HG03159 (cell line): Measurements from ENCODE around the gene SNRNP48.

ENCODE experiments used
- ATAC-seq: cut with Tn5 transposase; IDR thresholded peaks from one replicate; pipeline ENCODE4 v1.9.1; 2021; ENCODE audit warnings: mild to moderate bottlenecking, moderate library complexity; ENCODE audit not compliant: unreplicated experiment

SNRNP48 gene

DNA sequence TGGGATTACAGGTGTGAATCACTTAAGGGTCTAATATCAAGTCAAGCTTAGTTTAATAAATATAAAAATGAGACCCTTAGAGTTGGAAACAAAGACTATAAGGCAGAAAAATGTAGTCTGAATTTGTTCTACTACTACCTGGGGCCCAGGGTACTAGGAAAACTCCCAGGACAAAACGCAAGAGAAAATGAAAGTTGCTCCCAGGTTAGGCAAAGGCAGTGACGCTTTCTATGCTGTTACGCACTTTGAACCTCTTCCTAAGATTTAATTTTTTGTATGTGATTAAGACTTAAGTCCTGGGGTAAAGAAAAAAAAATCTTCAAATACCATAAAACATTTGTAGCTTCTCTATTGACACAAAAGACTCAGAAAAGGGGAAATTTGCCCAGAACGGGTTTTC is 31.2 kb upstream of the SNRNP48 start:
- ATAC-seq: no peak

DNA sequence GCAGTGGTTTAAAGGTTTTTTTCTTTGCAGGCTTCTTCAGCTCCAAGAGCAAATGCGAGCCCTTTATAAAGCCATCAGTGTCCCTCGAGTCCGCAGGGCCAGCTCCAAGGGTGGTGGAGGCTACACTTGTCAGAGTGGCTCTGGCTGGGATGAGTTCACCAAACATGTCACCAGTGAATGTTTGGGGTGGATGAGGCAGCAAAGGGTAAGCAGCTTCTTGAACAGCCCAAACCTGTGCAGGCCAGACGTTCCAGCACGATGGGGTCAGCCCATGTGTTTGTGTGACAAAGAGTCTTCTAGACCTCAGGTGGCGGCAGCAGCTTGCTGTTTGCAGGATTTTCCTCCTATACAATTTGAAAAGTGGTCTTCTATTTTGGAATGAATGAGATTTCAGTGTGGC is 30.8 kb upstream of the SNRNP48 start:
- ATAC-seq: no peak

GRCh38 chr6:7559651-7560385 is 30.2 kb upstream of the SNRNP48 start:
- no peak for ATAC-seq

DNA sequence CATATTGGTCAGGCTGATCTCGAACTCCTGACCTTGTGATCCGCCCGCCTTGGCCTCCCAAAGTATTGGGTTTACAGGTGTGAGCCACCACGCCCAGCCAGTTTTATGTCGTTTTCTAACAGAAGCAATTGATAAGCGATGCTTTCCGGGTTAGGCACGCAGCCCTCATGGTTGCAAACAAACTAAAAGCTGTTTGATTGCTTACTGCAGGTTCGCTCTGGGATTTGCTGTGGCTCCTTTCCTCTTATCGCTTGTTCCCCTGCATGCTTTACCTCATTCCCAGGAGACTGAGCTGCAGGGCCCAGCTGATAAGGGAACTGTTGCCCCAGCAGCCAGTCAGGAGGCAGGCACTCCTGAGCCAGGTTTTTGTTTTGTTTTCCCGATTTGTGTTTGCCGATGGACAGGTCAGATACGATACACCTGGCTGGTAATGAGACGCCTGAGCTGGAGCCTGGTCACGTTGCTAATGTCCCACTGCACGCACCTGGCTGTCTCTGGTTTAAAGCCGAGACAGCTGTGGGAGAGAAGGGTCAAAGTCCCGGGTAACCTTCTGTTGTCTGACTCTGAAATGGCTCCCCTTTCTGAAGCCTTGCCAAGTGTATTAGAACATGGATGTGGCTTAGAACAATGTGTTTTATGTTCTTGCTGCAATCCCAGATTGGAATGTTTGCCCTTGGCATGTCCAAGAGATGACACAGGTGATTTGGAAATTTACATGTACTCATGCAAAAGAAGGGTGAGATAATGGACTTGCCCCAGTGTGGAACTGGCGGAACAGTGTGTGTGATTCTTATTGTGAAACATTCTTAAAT is 28.6 kb upstream of the SNRNP48 start:
- no peak for ATAC-seq

- no peak for ATAC-seq
Measured at GRCh38 chr6:7562769-7563168, 27.2 kb upstream of the SNRNP48 start.

DNA sequence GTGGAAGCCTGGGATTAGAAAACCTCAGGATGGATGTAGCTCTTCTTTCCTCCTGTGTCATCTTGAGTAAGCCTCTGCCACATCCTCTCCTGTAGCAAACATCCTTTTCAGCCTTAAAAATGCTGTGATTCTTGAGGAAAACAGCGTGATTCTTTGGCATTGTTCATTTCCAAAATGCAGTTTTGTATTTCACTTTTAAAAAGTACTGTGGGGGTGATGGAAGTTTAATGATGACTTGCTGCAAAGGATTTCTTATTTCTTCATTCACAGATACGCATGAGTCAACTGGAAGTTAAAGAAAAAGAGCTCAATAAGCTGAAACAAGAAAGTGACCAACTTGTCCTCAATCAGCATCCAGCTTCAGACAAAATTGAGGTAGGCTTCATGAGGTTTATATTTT is 23.9 kb upstream of the SNRNP48 start:
- ATAC-seq: no peak

DNA sequence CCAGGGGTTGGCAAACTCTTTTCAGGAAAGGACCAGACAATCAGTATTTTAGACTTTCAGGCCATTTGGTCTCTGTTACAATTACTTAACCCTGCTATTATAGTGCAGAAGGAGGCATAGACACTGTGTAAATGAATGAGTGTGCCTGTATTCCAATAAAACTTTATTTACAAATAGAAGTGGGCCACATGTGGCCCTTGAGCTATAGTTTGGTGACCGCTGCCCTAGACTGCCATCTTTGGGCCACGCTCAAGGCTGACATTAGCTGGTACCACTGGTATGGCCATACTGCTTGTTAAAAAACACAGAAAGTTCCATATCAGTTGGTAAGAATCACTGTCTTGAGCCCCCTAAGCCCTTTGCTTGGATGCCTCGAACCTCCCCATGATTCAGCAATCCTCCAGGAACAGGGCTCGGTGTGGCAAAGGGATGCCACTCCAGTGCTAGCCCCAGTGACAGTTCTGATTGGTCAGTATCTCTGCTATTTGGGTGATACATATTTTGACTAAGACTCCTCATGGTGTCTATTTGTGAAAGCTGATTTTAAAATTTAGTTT is 23.3 kb upstream of the SNRNP48 start:
- ATAC-seq: no peak

DNA sequence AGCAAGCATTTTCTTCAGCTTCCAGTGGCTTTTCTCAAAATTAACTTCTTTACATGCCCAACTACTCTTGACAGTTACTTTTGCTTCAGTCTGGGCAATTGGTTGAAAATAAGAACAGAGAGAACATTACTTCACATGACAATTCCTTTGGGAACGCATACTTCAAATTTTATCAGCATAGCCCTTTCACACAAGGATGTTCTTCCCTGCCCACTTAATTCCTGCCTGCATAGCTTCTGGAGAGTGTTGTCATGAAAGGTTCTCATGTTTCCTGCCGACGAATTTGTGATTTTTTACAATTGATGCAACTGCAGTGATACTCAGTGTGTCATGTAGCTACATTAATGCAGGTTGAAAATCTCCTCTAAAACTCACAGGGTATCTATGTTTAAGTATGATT is 22.0 kb upstream of the SNRNP48 start:
- ATAC-seq: no peak

DNA sequence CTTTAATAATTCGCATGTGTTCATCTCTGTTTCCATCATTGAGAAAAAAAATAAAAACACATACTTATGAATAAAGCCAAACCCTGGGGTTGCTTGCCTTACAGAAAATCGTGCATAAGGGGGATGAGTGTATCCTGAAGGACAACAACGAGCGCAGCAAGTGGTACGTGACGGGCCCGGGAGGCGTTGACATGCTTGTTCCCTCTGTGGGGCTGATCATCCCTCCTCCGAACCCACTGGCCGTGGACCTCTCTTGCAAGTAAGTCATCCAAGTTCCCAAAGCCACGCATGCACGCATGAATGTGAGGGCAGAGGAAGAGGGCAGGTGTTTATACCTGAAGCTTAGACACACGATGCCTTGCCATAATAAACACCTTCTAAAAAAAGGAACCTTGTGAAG is 20.9 kb upstream of the SNRNP48 start:
- no peak for ATAC-seq

- no peak for ATAC-seq
Measured at GRCh38 chr6:7572213-7572943, 17.6 kb upstream of the SNRNP48 start.

DNA sequence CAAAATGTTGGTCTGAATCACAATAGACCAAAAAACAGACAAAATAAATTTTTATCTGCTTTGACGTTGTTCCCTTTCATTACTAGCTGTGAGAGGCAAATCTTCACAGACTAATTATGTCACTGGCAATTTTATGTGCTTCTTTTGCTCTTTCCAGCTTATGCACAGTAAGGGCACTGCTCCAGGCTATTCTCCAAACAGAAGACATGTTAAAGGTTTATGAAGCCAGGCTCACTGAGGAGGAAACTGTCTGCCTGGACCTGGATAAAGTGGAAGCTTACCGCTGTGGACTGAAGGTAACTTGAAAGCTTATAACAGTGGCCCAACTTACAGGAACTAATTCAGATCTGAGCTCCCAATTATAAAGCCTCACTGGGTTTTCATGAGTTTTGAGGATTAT is 15.5 kb upstream of the SNRNP48 start:
- ATAC-seq: no peak

DNA sequence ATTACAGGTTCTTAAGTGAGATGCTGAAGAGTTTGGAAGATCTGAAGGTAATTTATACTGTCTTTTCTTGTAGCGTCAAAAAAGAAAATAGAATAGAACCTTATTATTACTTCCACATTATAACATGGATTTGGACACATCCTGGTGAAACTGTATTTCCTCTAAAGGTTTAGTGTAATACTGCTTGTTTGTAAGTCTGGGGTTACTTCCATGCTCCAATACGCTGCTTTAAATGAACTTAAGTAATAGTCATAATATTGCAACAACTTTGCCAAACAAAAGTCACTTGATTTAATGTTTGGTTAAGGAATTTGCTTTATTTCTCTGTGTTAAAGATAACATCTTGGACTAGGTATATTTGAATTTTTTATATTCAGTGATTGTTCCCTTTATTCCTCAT is 11.5 kb upstream of the SNRNP48 start:
- ATAC-seq: no peak

GRCh38 chr6:7578931-7579330 is 11.1 kb upstream of the SNRNP48 start:
- no peak for ATAC-seq

DNA sequence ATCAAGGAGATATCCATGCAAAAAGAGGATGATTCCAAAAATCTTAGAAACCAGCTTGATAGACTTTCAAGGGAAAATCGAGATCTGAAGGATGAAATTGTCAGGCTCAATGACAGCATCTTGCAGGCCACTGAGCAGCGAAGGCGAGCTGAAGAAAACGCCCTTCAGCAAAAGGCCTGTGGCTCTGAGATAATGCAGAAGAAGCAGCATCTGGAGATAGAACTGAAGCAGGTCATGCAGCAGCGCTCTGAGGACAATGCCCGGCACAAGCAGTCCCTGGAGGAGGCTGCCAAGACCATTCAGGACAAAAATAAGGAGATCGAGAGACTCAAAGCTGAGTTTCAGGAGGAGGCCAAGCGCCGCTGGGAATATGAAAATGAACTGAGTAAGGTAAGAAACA is 10.1 kb upstream of the SNRNP48 start:
- no peak for ATAC-seq

GRCh38 chr6:7580537-7580926 is 9.5 kb upstream of the SNRNP48 start:
- no peak for ATAC-seq

DNA sequence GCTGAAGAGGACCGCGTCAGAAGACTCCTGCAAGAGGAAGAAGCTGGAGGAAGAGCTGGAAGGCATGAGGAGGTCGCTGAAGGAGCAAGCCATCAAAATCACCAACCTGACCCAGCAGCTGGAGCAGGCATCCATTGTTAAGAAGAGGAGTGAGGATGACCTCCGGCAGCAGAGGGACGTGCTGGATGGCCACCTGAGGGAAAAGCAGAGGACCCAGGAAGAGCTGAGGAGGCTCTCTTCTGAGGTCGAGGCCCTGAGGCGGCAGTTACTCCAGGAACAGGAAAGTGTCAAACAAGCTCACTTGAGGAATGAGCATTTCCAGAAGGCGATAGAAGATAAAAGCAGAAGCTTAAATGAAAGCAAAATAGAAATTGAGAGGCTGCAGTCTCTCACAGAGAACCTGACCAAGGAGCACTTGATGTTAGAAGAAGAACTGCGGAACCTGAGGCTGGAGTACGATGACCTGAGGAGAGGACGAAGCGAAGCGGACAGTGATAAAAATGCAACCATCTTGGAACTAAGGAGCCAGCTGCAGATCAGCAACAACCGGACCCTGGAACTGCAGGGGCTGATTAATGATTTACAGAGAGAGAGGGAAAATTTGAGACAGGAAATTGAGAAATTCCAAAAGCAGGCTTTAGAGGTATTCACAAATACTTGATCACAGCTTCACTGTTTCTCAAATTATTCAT is 8.9 kb upstream of the SNRNP48 start:
- ATAC-seq: no peak

- no peak for ATAC-seq
Measured at GRCh38 chr6:7585287-7585930, 4.6 kb upstream of the SNRNP48 start.

GRCh38 chr6:7587631-7588100 is 2.3 kb upstream of the SNRNP48 start:
- ATAC-seq: no peak

GRCh38 chr6:7588506-7588905 is 1.5 kb upstream of the SNRNP48 start:
- ATAC-seq: no peak

GRCh38 chr6:7589221-7589620 is 777 bp upstream of the SNRNP48 start:
- no peak for ATAC-seq
